Measurements from ENCODE around the gene MIPEP.

- no peak for TF ChIP-seq CTCF (IDR thresholded peaks at IDR 0.05)
- no peak for TF ChIP-seq POLR2AphosphoS5 (IDR thresholded peaks at IDR 0.05)
- TF ChIP-seq POLR2A (IDR thresholded peaks at IDR 0.05) = no peak
Observed at GRCh38 chr13:23778879-23779278, 110.3 kb downstream of the MIPEP start.

Data from transverse colon (tissue), 4 donors.